GM23338 (cell line): Measurements from ENCODE around the gene ZFP62. TPM values are rescaled to one million over a fixed set of nuclear protein-coding genes. Genes with fewer than 3 reads are reported as not detected.

ENCODE experiments used
- ATAC-seq: fragments of 200-7000 bp; cut with Tn5 transposase; 3 replicates; pipeline ENCODE4 v1.9.1; 2020
- DNase-seq: peaks from one replicate; pipeline ENCODE4 v3.0.0-alpha.2; 2015; ENCODE audit warnings: low spot score
- H2AFZ ChIP-seq: fragments of 200-600 bp; sonication (generic); 2 replicates; pipeline ENCODE4 v1.8.0; 2016; ENCODE audit warnings: antibody characterized with exemption, mild to moderate bottlenecking, moderate library complexity
- H3F3A ChIP-seq: fragments of 200-600 bp; sonication (generic); replicated peaks from 2 replicates; pipeline ENCODE4 v1.8.0; 2017; ENCODE audit warnings: antibody characterized with exemption, mixed run types, low read depth
- H3K27ac ChIP-seq: fragments of 200-600 bp; sonication (generic); 2 replicates; pipeline ENCODE4 v1.6.1; 2016; ENCODE audit warnings: low read depth
- H3K27me3 ChIP-seq: fragments of 200-600 bp; sonication (generic); 2 replicates; pipeline ENCODE4 v1.8.0; 2016; ENCODE audit warnings: mild to moderate bottlenecking, mixed run types, moderate library complexity; ENCODE audit not compliant: insufficient read depth
- H3K36me3 ChIP-seq: fragments of 200-600 bp; sonication (generic); 2 replicates; pipeline ENCODE4 v1.8.0; 2016; ENCODE audit warnings: mild to moderate bottlenecking; ENCODE audit not compliant: insufficient read depth
- H3K4me1 ChIP-seq: fragments of 200-600 bp; sonication (generic); 2 replicates; pipeline ENCODE4 v1.8.0; 2016; ENCODE audit warnings: mild to moderate bottlenecking, moderate library complexity; ENCODE audit not compliant: insufficient read depth
- H3K4me2 ChIP-seq: fragments of 200-600 bp; sonication (generic); 2 replicates; pipeline ENCODE4 v1.7.1; 2017; ENCODE audit warnings: mixed run types
- H3K4me3 ChIP-seq: fragments of 200-600 bp; sonication (generic); 2 replicates; pipeline ENCODE4 v1.6.1; 2016; ENCODE audit warnings: mixed run types
- H3K79me2 ChIP-seq: fragments of 200-600 bp; sonication (generic); replicated peaks from 2 replicates; pipeline ENCODE4 v1.8.0; 2017; ENCODE audit warnings: mild to moderate bottlenecking; ENCODE audit not compliant: insufficient read depth
- H3K9me2 ChIP-seq: fragments of 200-600 bp; sonication (generic); 2 replicates; pipeline ENCODE4 v1.8.0; 2017; ENCODE audit not compliant: insufficient read depth
- H4K20me1 ChIP-seq: fragments of 200-600 bp; sonication (generic); replicated peaks from 2 replicates; pipeline ENCODE4 v1.8.0; 2017; ENCODE audit warnings: mild to moderate bottlenecking; ENCODE audit not compliant: insufficient read depth
- H3K27ac Mint-ChIP-seq: 2 replicates; pipeline ENCODE4 v1.8.0; 2020; ENCODE audit warnings: inconsistent platforms, mild to moderate bottlenecking, moderate library complexity, mixed read lengths
- H3K27me3 Mint-ChIP-seq: 3 replicates; pipeline ENCODE4 v1.8.0; 2022; ENCODE audit warnings: low read depth, mild to moderate bottlenecking, moderate library complexity, mixed read lengths, inconsistent platforms; ENCODE audit not compliant: insufficient read depth, poor library complexity
- H3K36me3 Mint-ChIP-seq: 3 replicates; pipeline ENCODE4 v1.8.0; 2021; ENCODE audit warnings: low read depth, mild to moderate bottlenecking, inconsistent platforms, moderate library complexity, mixed read lengths
- H3K4me1 Mint-ChIP-seq: 3 replicates; pipeline ENCODE4 v1.8.0; 2020; ENCODE audit warnings: mild to moderate bottlenecking, inconsistent platforms, mixed read lengths
- H3K4me3 Mint-ChIP-seq: 3 replicates; pipeline ENCODE4 v1.8.0; 2021; ENCODE audit warnings: moderate library complexity, mild to moderate bottlenecking, inconsistent platforms, mixed read lengths
- H3K9me3 Mint-ChIP-seq: 3 replicates; pipeline ENCODE4 v1.8.0; 2020; ENCODE audit warnings: moderate library complexity, mild to moderate bottlenecking, inconsistent platforms, mixed read lengths
- CREB1 ChIP-seq: fragments of 250-450 bp; sonication (Bioruptor Pico); IDR thresholded peaks from 2 replicates; pipeline ENCODE4 v1.5.0; 2020; ENCODE audit warnings: low read depth, mild to moderate bottlenecking, moderate library complexity
- CTCF ChIP-seq, 2 experiments: fragments of 200-600 bp in 1 of 2; sonication (generic) in 1 of 2; conservative IDR thresholded peaks; 2 replicates each; pipeline versions ENCODE4 v1.5.1 to v1.6.1; 2016 to 2017; ENCODE audit warnings: antibody characterized with exemption in 2 of 2, low read depth in 2 of 2, mild to moderate bottlenecking in 2 of 2, moderate library complexity in 1 of 2
- ETS1 ChIP-seq: IDR thresholded peaks from 2 replicates; pipeline ENCODE4 v1.6.1; 2016; ENCODE audit warnings: antibody characterized with exemption
- EZH2 ChIP-seq: fragments of 200-600 bp; sonication (generic); IDR thresholded peaks from one replicate; pipeline ENCODE4 v1.8.0; 2017; ENCODE audit warnings: antibody characterized with exemption, mild to moderate bottlenecking, low read depth; ENCODE audit not compliant: unreplicated experiment
- EZH2phosphoT487 ChIP-seq: fragments of 200-600 bp; sonication (generic); IDR thresholded peaks from one replicate; pipeline ENCODE4 v1.8.1; 2018; ENCODE audit warnings: antibody characterized with exemption; ENCODE audit not compliant: unreplicated experiment
- JUNB ChIP-seq: IDR thresholded peaks from one replicate; pipeline ENCODE4 v1.6.1; 2016; ENCODE audit warnings: antibody characterized with exemption; ENCODE audit not compliant: unreplicated experiment
- NANOG ChIP-seq: IDR thresholded peaks from 2 replicates; pipeline ENCODE4 v1.6.1; 2016; ENCODE audit warnings: antibody characterized with exemption, borderline replicate concordance
- POLR2AphosphoS5 ChIP-seq: IDR thresholded peaks from 2 replicates; pipeline ENCODE4 v1.6.1; 2016; ENCODE audit warnings: antibody characterized with exemption, low read depth
- REST ChIP-seq: IDR thresholded peaks from one replicate; pipeline ENCODE4 v1.6.1; 2018; ENCODE audit warnings: antibody characterized with exemption; ENCODE audit not compliant: unreplicated experiment
- STAT1 ChIP-seq: IDR thresholded peaks from one replicate; pipeline ENCODE4 v1.6.1; 2016; ENCODE audit warnings: antibody characterized with exemption; ENCODE audit not compliant: unreplicated experiment
- ZNF331 ChIP-seq: fragments of 250-450 bp; sonication (Bioruptor Pico); IDR thresholded peaks from 2 replicates; pipeline ENCODE4 v1.5.0; 2020; ENCODE audit warnings: low read depth, mild to moderate bottlenecking, moderate library complexity
- ZNF462 ChIP-seq: fragments of 250-450 bp; sonication (Bioruptor Pico); IDR thresholded peaks from 2 replicates; pipeline ENCODE4 v1.5.0; 2020; ENCODE audit warnings: mild to moderate bottlenecking, moderate library complexity
- polyA plus RNA-seq: library from polyadenylated mRNA; unstranded; fragments of >200 nt; fragmentation: Nextera tagmentation; extraction: Ambion mirVana; gene quantifications from 2 replicates; pipeline ENCODE4 v1.2.1, GENCODE V29; 2016
- total RNA-seq: library from RNA; depleted of rRNA; stranded (reverse); fragments of >200 nt; shearing (Covaris generic); gene quantifications from 2 replicates; pipeline ENCODE4 v1.2.3, GENCODE V29; 2014

The ZFP62 gene
- total and polyA plus RNA-seq, 2 experiments from 2014 or later, result 32.9 to 33.2 TPM

- TF ChIP-seq EZH2 (no peak), EZH2phosphoT487 (no peak), CREB1 (no peak), ZNF331 (no peak), STAT1 (no peak)
These were observed 9.4 kb upstream of the ZFP62 start (continued) for GRCh38 chr5:180870276-180871068.

- Mint-ChIP-seq H3K4me1 (peaks cover 21% of the 10 kb centered on the region), H3K27me3 (peaks cover 4% of the 10 kb centered on the region), H3K9me3 (no peaks in the 10 kb centered on the region), H3K4me3 (no peak overlapping the region), H3K27ac (no peak overlapping the region), H3K36me3 (no peaks in the 10 kb centered on the region)
- no peak for ATAC-seq
- Histone ChIP-seq H3K4me1 (peaks cover 7% of the 10 kb centered on the region; the same call in 1 of the 2 replicates), H3K4me2 (no peak overlapping the region), H3K79me2 (no peaks in the 10 kb centered on the region), H3K9me2 (no peaks in the 10 kb centered on the region), H3K36me3 (no peaks in the 10 kb centered on the region), H3K27ac (no peak overlapping the region), H3K4me3 (no peak overlapping the region), H3K27me3 (no peaks in the 10 kb centered on the region), H2AFZ (no peak overlapping the region), H4K20me1 (no peaks in the 10 kb centered on the region), H3F3A (no peaks in the 10 kb centered on the region)
- no peak for DNase-seq
- no peak for TF ChIP-seq STAT1
- TF ChIP-seq POLR2AphosphoS5, result no peak
- TF ChIP-seq CTCF (conservative IDR thresholded peaks at IDR 0.05; ENCODE audit: low read depth in 2 of 2), result no peak
- TF ChIP-seq ZNF462 (CRISPR knock-in tag), result no peak
- TF ChIP-seq ZNF331, result no peak
- TF ChIP-seq CREB1, result no peak
- no peak for TF ChIP-seq JUNB
- no peak for TF ChIP-seq NANOG
- TF ChIP-seq EZH2phosphoT487, result no peak
- no peak for TF ChIP-seq ETS1
- no peak for TF ChIP-seq REST
These were observed 8.5 kb upstream of the ZFP62 start for GRCh38 chr5:180869587-180869986.
